ENCODE data around the gene FRRS1. TPM values are rescaled to one million over a fixed set of nuclear protein-coding genes. Genes with fewer than 3 reads are reported as not detected.
A peak's percentile ranks its signal among the peaks of the same experiment; 100 is the strongest.

FRRS1 gene, protein sequence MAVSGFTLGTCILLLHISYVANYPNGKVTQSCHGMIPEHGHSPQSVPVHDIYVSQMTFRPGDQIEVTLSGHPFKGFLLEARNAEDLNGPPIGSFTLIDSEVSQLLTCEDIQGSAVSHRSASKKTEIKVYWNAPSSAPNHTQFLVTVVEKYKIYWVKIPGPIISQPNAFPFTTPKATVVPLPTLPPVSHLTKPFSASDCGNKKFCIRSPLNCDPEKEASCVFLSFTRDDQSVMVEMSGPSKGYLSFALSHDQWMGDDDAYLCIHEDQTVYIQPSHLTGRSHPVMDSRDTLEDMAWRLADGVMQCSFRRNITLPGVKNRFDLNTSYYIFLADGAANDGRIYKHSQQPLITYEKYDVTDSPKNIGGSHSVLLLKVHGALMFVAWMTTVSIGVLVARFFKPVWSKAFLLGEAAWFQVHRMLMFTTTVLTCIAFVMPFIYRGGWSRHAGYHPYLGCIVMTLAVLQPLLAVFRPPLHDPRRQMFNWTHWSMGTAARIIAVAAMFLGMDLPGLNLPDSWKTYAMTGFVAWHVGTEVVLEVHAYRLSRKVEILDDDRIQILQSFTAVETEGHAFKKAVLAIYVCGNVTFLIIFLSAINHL
- total RNA-seq (1.1 TPM), polyA plus RNA-seq (under 1 TPM in 2 of 4 donors, not detected in 2; 0.13 to 0.39 TPM)

DNA sequence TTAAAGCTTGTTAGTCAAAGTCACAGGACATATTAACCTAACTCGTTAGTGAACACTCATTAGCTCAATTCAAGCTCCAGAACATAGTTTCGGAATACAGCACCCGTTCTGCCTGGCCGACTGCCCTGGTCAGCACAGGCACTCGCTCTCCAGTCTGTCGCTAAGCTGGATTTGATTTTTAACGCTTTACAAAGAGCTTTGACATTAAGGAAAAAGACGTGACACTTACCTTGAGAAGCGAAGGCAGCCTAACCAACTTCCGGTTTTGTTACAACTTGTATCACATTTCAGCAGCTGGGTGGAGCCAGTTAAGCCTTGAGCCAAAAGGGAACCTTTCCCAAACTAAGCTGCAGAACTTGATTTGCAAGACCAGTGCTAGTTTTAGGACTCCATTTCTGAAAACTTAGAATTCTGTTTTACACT lies at the start of gene FRRS1:
TSS of gene FRRS1 (minus strand) at position 258 of the 423 bp plus-strand sequence. CDS start 17,867 bp downstream, outside the sequence.
- Mint-ChIP-seq H3K36me3 (no peaks in the 10 kb centered on the region), H3K4me1 (peaks cover 0 to 15% (median 6%) of the 10 kb centered on the region in 4 donors), H3K9me3 (no peaks in the 10 kb centered on the region), H3K27me3 (peaks cover 30% of the 10 kb centered on the region), H3K27ac (peak within 1 kb of the TSS; percentile 91 to 97 (median 92)), H3K4me3 (peak within 1 kb of the TSS; percentile 51 to 94 (median 92))
- H3K4me3 ChIP-seq (ENCODE audit: low read depth, low read length): peak within 1 kb of the TSS; percentile 92
- no peak within 1 kb of the TSS for H3K27ac ChIP-seq (ENCODE audit: insufficient read depth, low read length, poor library complexity, severe bottlenecking)
- no peaks in the 10 kb centered on the region for H3K27me3 ChIP-seq (ENCODE audit: control insufficient read depth, insufficient read depth, low read length)
- H3K9me3 ChIP-seq (ENCODE audit: control insufficient read depth in 2 of 2, low read length in 2 of 2): no peaks in the 10 kb centered on the region
- no peaks in the 10 kb centered on the region for H3K36me3 ChIP-seq (ENCODE audit: control insufficient read depth, insufficient read depth, low read length)
- peak in 2 of 3 donors; percentile 35 to 80 for DNase-seq
- H3K4me1 ChIP-seq (ENCODE audit: control insufficient read depth, insufficient read depth, low read length, poor library complexity, severe bottlenecking): peaks cover 11% of the 10 kb centered on the region
- peak; percentile 67 to 72 for ATAC-seq (ENCODE audit: low read depth in 2 of 2)

DNA sequence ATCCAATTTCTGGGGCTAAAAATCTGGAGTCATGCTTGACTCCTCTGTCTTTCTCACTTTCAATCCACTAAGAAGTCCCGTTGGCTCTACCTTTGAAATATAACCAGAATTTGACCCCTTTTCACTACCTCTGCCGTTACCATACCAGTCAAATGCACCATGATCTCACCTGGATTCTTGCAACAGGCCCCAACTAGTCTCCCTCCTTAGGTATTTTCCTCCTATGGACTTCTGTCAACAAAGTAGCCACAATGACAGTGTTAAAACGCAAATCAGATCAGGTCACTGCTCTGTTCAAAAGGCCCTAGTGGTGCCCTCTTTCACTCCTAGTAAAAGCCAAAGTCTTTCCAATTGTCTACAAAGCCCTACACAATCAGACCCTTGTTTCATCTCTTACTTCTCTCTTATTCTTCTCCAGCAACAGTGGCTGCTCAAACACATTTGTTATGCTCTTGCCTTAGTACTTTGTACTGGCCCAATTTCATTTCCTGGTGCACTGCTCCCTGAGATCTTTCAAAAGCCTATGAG lies 48.0 kb upstream of the FRRS1 start:
- peaks cover 18% of the 10 kb centered on the region for H3K27me3 Mint-ChIP-seq
- no peak overlapping the region for H3K4me3 Mint-ChIP-seq
- H3K9me3 ChIP-seq (ENCODE audit: control insufficient read depth in 2 of 2, low read length in 2 of 2): no peaks in the 10 kb centered on the region
- no peak for ATAC-seq (ENCODE audit: low read depth in 2 of 2)
- H3K4me1 ChIP-seq (ENCODE audit: control insufficient read depth, insufficient read depth, low read length, poor library complexity, severe bottlenecking): no peaks in the 10 kb centered on the region
- H3K36me3 ChIP-seq (ENCODE audit: control insufficient read depth, insufficient read depth, low read length): no peaks in the 10 kb centered on the region
- no peaks in the 10 kb centered on the region for H3K4me1 Mint-ChIP-seq
- no peak overlapping the region for H3K27ac Mint-ChIP-seq
- no peak overlapping the region for H3K4me3 ChIP-seq (ENCODE audit: low read depth, low read length)
- no peak for DNase-seq
- no peaks in the 10 kb centered on the region for H3K36me3 Mint-ChIP-seq
- H3K27ac ChIP-seq (ENCODE audit: insufficient read depth, low read length, poor library complexity, severe bottlenecking): no peak overlapping the region
- H3K9me3 Mint-ChIP-seq: no peaks in the 10 kb centered on the region
- H3K27me3 ChIP-seq (ENCODE audit: control insufficient read depth, insufficient read depth, low read length): no peaks in the 10 kb centered on the region

DNA sequence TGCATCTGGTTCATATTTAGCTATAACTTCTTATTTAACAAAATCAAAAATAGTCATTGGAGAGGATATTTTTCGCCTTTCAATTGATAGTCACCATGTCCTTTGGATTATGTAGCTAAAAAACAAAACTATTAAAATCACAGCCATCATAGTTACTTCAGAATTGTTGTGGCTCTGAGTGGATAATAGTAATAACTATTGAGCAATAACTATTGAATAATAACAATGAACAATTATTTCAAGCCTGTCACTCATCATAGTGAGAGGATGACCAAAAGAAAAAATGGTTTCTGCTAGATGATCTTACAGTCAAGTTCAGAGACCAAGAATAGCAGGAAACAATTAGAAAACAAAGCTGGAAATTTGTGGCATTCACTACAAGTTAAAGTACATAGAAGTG lies 45.3 kb upstream of the FRRS1 start:
- peaks cover 5% of the 10 kb centered on the region for H3K27me3 ChIP-seq (ENCODE audit: control insufficient read depth, insufficient read depth, low read length)
- H3K27ac ChIP-seq (ENCODE audit: insufficient read depth, low read length, poor library complexity, severe bottlenecking): no peak overlapping the region
- no peak overlapping the region for H3K4me3 Mint-ChIP-seq
- peaks cover 0 to 8% (median 5%) of the 10 kb centered on the region in 4 donors for H3K4me1 Mint-ChIP-seq
- no peak overlapping the region for H3K4me3 ChIP-seq (ENCODE audit: low read depth, low read length)
- no peaks in the 10 kb centered on the region for H3K9me3 ChIP-seq (ENCODE audit: control insufficient read depth in 2 of 2, low read length in 2 of 2)
- H3K27ac Mint-ChIP-seq: no peak overlapping the region
- DNase-seq (no peak), ATAC-seq (ENCODE audit: low read depth in 2 of 2) (no peak)
- no peaks in the 10 kb centered on the region for H3K36me3 Mint-ChIP-seq
- H3K9me3 Mint-ChIP-seq: no peaks in the 10 kb centered on the region
- H3K36me3 ChIP-seq (ENCODE audit: control insufficient read depth, insufficient read depth, low read length): no peaks in the 10 kb centered on the region
- peaks cover 25% of the 10 kb centered on the region for H3K27me3 Mint-ChIP-seq
- peaks cover 6% of the 10 kb centered on the region for H3K4me1 ChIP-seq (ENCODE audit: control insufficient read depth, insufficient read depth, low read length, poor library complexity, severe bottlenecking)

DNA sequence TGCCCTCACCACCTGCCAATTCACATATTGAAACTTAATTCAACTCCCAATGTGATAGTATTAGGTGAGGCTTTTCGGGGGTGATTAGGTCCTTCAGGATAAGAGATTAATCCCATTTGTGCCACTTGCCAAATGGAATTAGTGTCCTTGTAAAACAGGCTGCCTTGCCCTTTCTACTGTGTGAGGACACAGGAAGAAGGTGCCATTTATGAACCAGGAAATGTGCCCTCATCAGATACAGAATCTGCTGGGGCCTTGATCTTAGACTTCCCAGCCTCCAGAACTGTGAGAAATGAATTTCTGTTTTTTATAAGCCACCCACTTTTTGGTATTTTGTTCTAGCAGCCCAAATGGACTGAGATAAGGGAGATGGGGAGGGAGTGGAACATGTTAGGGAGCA lies 44.6 kb upstream of the FRRS1 start:
- Mint-ChIP-seq H3K9me3 (no peaks in the 10 kb centered on the region), H3K27me3 (peaks cover 30% of the 10 kb centered on the region)

DNA sequence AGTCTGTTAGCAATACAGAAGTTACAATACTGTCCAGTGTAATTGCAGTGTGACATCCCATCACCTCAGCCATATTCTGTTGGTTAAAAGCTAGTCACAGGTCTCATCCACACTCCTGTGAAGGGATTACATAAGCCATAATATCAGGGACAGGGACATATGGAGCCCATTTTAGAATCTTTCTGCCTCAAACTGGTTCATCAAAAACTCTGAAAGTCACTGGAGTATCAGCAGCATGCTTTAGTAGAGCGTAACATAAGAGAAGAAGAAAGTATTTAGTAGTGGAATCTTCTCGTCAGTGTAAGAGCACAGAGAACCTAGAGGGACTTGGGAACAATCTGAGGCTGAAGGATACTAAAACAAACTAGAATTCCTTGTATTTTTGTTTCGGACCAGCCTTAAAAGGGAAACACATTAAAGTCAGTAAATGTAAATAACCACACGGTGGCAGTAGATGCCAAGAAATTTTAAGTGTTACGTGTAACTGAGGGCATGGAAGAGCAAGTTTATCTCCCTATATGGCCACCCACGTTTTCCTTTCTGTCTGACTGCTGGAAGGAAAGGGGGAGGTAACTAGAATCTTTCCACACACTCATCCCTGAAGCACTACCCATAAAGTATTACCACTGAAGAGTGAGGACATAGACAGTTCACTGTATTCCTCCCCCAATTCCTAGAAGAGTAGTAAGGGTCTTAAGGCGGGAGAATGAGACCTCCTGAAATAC lies 42.1 kb upstream of the FRRS1 start:
- Histone ChIP-seq H3K4me1 (ENCODE audit: control insufficient read depth, insufficient read depth, low read length, poor library complexity, severe bottlenecking) (peaks cover 6% of the 10 kb centered on the region), H3K4me3 (ENCODE audit: low read depth, low read length) (peak overlapping the region; percentile 14), H3K27me3 (ENCODE audit: control insufficient read depth, insufficient read depth, low read length) (peaks cover 22% of the 10 kb centered on the region), H3K36me3 (ENCODE audit: control insufficient read depth, insufficient read depth, low read length) (no peaks in the 10 kb centered on the region), H3K9me3 (ENCODE audit: control insufficient read depth in 2 of 2, low read length in 2 of 2) (no peaks in the 10 kb centered on the region), H3K27ac (ENCODE audit: insufficient read depth, low read length, poor library complexity, severe bottlenecking) (no peak overlapping the region)
- Mint-ChIP-seq H3K27ac (no peak overlapping the region), H3K4me1 (peaks cover 0 to 8% (median 5%) of the 10 kb centered on the region in 4 donors), H3K27me3 (peaks cover 18% of the 10 kb centered on the region), H3K36me3 (no peaks in the 10 kb centered on the region), H3K9me3 (no peaks in the 10 kb centered on the region), H3K4me3 (no peak overlapping the region)
- ATAC-seq (ENCODE audit: low read depth in 2 of 2) (peak; percentile 58 to 66), DNase-seq (peak; percentile 22 to 78 (median 67))

More for the DNA sequence above, 44.6 kb upstream of the FRRS1 start:
- Histone ChIP-seq H3K4me1 (ENCODE audit: control insufficient read depth, insufficient read depth, low read length, poor library complexity, severe bottlenecking) (peaks cover 6% of the 10 kb centered on the region), H3K36me3 (ENCODE audit: control insufficient read depth, insufficient read depth, low read length) (no peaks in the 10 kb centered on the region), H3K27ac (ENCODE audit: insufficient read depth, low read length, poor library complexity, severe bottlenecking) (no peak overlapping the region), H3K4me3 (ENCODE audit: low read depth, low read length) (no peak overlapping the region), H3K9me3 (ENCODE audit: control insufficient read depth in 2 of 2, low read length in 2 of 2) (no peaks in the 10 kb centered on the region), H3K27me3 (ENCODE audit: control insufficient read depth, insufficient read depth, low read length) (peaks cover 10% of the 10 kb centered on the region)
- ATAC-seq (ENCODE audit: low read depth in 2 of 2): no peak
- Mint-ChIP-seq H3K27ac (no peak overlapping the region), H3K4me1 (peaks cover 0 to 8% (median 5%) of the 10 kb centered on the region in 4 donors), H3K36me3 (no peaks in the 10 kb centered on the region), H3K4me3 (no peak overlapping the region)
- no peak for DNase-seq

DNA sequence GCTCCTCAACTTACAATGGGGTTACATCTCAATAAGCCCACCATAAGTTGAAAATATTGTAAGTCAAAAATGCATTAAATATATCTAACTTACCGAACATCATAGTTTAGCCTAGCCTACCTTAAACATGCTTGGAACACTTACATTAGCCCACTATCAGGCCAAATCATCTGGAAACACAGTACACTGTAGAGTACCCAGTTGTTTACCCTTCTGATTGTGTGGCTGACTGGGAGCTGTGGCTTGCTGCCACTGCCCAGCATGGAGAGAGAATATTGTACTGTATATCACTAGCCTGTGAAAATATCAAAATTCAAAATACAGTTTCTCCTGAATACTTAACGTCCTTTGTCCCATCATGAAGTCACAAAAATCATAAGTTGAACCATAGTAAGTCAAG lies 40.4 kb upstream of the FRRS1 start:
- peaks cover 25% of the 10 kb centered on the region for H3K27me3 Mint-ChIP-seq
- Histone ChIP-seq H3K27ac (ENCODE audit: insufficient read depth, low read length, poor library complexity, severe bottlenecking) (no peak overlapping the region), H3K9me3 (ENCODE audit: control insufficient read depth in 2 of 2, low read length in 2 of 2) (no peaks in the 10 kb centered on the region), H3K27me3 (ENCODE audit: control insufficient read depth, insufficient read depth, low read length) (peaks cover 26% of the 10 kb centered on the region), H3K4me1 (ENCODE audit: control insufficient read depth, insufficient read depth, low read length, poor library complexity, severe bottlenecking) (peaks cover 6% of the 10 kb centered on the region), H3K36me3 (ENCODE audit: control insufficient read depth, insufficient read depth, low read length) (no peaks in the 10 kb centered on the region), H3K4me3 (ENCODE audit: low read depth, low read length) (no peak overlapping the region)
- no peak overlapping the region for H3K4me3 Mint-ChIP-seq
- peaks cover 0 to 8% (median 5%) of the 10 kb centered on the region in 4 donors for H3K4me1 Mint-ChIP-seq
- H3K9me3 Mint-ChIP-seq: no peaks in the 10 kb centered on the region
- ATAC-seq (ENCODE audit: low read depth in 2 of 2) (no peak), DNase-seq (no peak)
- H3K27ac Mint-ChIP-seq: no peak overlapping the region
- H3K36me3 Mint-ChIP-seq: no peaks in the 10 kb centered on the region

DNA sequence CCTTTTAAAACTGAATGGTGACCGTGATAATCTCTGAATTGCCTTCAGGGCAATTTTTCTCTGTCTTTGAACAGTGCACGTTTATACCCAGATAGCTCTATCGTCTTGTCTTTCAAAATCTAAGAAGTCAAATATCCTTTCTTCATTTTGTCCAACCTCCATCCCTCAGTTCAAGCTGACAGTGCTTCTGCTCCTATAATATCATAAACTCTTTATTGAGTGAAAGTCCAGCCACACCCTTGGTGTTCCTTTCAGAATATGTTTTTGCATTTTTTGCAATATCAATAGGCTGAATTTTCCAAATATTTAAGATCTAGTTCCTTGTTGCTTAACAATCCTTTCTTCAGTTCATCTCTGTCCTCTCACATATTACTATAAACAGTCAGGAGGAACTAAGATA lies 35.1 kb upstream of the FRRS1 start:
- ATAC-seq (ENCODE audit: low read depth in 2 of 2) (no peak), DNase-seq (no peak)
- Histone ChIP-seq H3K36me3 (ENCODE audit: control insufficient read depth, insufficient read depth, low read length) (no peaks in the 10 kb centered on the region), H3K4me3 (ENCODE audit: low read depth, low read length) (no peak overlapping the region), H3K4me1 (ENCODE audit: control insufficient read depth, insufficient read depth, low read length, poor library complexity, severe bottlenecking) (no peaks in the 10 kb centered on the region), H3K9me3 (ENCODE audit: control insufficient read depth in 2 of 2, low read length in 2 of 2) (no peaks in the 10 kb centered on the region), H3K27me3 (ENCODE audit: control insufficient read depth, insufficient read depth, low read length) (peaks cover 20% of the 10 kb centered on the region), H3K27ac (ENCODE audit: insufficient read depth, low read length, poor library complexity, severe bottlenecking) (no peak overlapping the region)
- no peaks in the 10 kb centered on the region for H3K9me3 Mint-ChIP-seq
- no peaks in the 10 kb centered on the region for H3K4me1 Mint-ChIP-seq
- no peaks in the 10 kb centered on the region for H3K36me3 Mint-ChIP-seq
- no peak overlapping the region for H3K4me3 Mint-ChIP-seq
- H3K27ac Mint-ChIP-seq: no peak overlapping the region
- peaks cover 39% of the 10 kb centered on the region for H3K27me3 Mint-ChIP-seq

All from CD4-positive, CD25-positive, alpha-beta regulatory T cell (primary cell).